Astrocyte of the cerebellum (primary cell): ENCODE data around the gene ADARB2.

Experiments
- DNase-seq: peaks from one replicate; pipeline ENCODE4 v3.0.0-alpha.2; 2011; ENCODE audit warnings: low read depth
- H3K4me3 ChIP-seq: 2 replicates; pipeline ENCODE4 v1.5.1; 2011; ENCODE audit warnings: mild to moderate bottlenecking, low read depth, low read length, moderate library complexity
- CTCF ChIP-seq: IDR thresholded peaks from 2 replicates; pipeline ENCODE4 v1.5.1; 2012; ENCODE audit warnings: low read length, low read depth, moderate library complexity, mild to moderate bottlenecking; ENCODE audit errors: missing control alignments
- in situ Hi-C: cut with HindIII; loops from 2 replicates; pipeline ENCODE4 v1.10.0; 2017; ENCODE audit warnings: low sequenced_read_pairs

The ADARB2 gene

DNA sequence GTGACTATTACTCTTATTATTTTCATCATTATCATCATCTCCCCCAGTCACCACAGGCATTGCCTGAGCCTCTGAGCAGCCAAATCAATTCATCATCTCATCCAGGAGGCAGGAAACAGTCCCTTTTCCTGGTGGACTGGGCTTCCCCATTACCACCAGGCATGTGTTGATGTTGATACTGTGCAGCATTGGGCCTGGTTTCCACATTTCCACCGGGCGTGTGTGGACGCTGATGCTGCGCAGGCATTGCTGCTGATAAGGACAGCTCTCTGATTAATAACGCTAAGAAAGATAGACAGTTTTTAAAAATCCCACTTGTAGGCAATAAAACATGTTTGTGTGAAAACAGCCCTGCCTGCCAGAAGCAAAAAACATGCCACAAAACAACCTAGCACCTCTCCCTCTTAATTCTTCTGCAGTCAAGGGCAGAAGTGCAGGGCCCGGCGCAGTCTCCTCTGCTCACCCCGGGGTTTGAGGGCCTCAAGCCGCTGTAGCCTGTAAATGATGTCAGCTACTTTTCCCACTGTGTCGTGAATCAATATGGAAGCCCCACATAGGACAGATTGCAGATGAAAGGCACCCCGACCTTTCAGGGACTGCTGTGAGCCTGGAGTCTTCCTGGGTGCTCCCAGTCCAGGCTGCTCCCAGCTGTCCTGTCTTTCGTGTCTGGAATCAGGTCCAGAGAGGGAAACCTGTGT is 465.1 kb downstream of the ADARB2 start:
- no peak overlapping the region for H3K4me3 ChIP-seq
- DNase-seq = no peak
- in situ Hi-C loops = no loop called here
- TF ChIP-seq CTCF = no peak

GRCh38 chr10:1270906-1271305 is 466.4 kb downstream of the ADARB2 start:
- TF ChIP-seq CTCF = no peak
- no peak for DNase-seq
- in situ Hi-C loops = no loop called here
- no peak overlapping the region for H3K4me3 ChIP-seq

GRCh38 chr10:1270490-1270889 is 466.8 kb downstream of the ADARB2 start:
- in situ Hi-C loops = no loop called here
- no peak for DNase-seq
- no peak for TF ChIP-seq CTCF
- H3K4me3 ChIP-seq = no peak overlapping the region

DNA sequence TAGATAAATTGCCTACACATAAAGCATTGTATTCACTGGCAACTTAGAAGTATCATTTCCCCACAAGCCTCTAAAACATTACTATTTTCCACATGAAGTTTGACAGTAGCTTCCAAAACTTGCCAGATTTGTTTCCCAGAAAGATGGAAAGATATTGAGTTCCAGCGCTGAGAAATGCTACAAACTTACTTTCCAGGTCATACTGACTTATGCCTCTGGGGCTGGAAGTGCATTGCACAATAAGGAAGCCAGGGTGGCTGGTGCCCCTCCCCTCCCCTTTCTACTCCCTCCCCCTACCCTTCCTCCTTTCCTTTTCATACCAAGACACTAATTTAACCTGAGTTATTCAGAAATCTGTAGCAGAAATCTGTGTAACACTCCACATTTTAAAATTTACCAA is 468.5 kb downstream of the ADARB2 start:
- no peak for DNase-seq
- TF ChIP-seq CTCF = no peak
- in situ Hi-C loops = no loop called here
- H3K4me3 ChIP-seq = no peak overlapping the region

DNA sequence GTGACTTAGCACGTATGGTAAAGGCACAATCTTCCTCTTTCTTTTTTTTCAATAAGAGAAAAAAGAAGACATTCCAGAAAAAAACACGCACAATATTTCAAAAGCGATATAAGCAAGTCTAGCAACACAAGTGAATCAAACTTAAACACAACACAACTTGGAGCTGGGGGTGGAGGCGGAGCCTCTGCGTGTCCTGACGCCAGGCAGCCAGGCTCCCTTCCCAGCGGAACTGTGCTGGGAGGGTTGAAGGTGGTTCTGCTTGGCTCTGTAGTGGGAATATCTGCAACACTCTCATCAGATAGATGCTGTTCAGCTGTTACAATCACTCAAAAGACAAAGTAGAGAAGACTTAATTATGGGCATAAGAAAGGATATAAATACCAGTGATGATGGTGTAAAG is 469.8 kb downstream of the ADARB2 start:
- no peak for TF ChIP-seq CTCF
- in situ Hi-C loops = no loop called here
- no peak overlapping the region for H3K4me3 ChIP-seq
- no peak for DNase-seq

DNA sequence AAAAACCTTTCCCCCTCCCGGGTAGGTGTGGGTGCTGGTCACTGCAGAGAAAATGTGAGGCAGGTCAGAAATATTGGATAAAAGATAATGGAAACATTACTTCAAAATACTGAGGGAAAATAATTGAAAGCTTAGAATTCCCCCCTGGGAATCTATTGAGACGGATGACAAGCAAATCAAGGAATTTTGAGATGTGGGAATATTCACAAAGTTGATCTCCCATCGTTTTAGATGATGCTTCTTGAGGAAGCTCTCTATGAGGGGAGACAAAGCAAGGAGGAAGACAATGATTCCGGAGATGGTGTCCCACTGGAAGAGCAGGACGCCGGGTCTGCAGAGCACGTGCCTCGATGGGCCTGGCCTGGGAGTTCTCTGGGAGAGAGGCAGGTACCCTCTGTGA is 470.2 kb downstream of the ADARB2 start:
- TF ChIP-seq CTCF = no peak
- H3K4me3 ChIP-seq = no peak overlapping the region
- in situ Hi-C loops = no loop called here
- DNase-seq = no peak
